ENCODE data around the gene IQSEC1.

IQSEC1 gene

GRCh38 chr3:13073326-13074005 is at the start of gene IQSEC1:
IQSEC1 (minus strand) TSS chr3:13073429; CDS start chr3:13073014, 415 bp downstream.
- FAIRE-seq (no peak), DNase-seq (ENCODE audit: low spot score) (no peak)

- FAIRE-seq (no peak), DNase-seq (ENCODE audit: low spot score) (no peak)
These were observed 49.1 kb upstream of the IQSEC1 start for GRCh38 chr3:13122081-13123012.

DNA sequence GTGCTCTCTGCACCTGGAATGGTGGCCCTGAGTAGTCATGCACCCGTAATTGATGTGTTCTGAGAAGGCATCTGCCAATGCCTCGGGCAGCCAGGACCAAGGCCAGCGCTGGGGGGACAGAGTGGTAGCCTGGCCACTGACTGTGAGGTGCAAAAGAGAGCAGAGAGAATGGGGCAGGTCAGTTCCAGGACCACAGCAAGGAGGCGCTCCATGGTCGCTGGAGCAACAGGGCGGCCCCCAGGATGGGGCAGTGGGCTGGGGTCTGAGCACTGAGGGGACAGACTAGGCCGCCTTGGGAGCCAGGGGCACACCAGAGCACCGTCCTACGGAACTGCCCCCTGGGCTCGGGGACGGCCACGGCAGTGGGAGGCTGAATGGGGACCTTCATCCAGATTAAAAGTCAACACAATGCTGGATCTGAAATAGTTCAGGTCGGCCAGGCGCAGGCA is 48.3 kb upstream of the IQSEC1 start:
- FAIRE-seq, result no peak
- no peak for DNase-seq (ENCODE audit: low spot score)

DNA sequence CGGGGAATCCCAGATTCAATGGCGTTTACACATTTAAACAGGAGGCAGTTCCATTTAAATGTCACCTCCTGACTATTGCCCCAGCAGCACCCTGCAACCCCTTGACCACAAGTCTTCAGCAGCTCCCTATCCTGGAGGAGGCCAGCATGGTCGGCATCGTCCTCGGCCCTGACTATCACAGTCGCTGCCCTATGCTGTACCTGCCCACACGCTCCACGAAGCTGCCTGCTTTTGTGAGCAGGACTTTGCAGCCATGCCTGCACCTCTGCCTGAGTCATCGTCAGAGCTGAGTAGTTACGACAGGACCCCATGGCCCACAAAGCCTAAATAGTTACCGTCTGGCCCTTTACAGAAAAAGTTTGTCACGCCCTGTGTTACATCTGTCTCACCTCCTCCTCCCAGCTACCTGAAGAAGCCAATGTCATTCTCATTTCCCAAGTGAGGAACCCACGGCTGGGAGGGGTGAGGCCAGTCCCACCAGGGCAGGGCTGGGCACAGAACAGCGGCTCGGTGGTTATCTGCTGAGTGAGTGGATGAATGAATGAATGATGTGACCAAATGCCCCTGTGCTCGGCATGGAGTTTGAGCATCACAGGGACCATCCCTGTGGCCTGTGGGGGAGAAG is 47.8 kb upstream of the IQSEC1 start:
- FAIRE-seq (no peak), DNase-seq (ENCODE audit: low spot score) (no peak)

- DNase-seq (ENCODE audit: low spot score) (no peak), FAIRE-seq (no peak)
These were observed 47.2 kb upstream of the IQSEC1 start for GRCh38 chr3:13120289-13120927.

DNA sequence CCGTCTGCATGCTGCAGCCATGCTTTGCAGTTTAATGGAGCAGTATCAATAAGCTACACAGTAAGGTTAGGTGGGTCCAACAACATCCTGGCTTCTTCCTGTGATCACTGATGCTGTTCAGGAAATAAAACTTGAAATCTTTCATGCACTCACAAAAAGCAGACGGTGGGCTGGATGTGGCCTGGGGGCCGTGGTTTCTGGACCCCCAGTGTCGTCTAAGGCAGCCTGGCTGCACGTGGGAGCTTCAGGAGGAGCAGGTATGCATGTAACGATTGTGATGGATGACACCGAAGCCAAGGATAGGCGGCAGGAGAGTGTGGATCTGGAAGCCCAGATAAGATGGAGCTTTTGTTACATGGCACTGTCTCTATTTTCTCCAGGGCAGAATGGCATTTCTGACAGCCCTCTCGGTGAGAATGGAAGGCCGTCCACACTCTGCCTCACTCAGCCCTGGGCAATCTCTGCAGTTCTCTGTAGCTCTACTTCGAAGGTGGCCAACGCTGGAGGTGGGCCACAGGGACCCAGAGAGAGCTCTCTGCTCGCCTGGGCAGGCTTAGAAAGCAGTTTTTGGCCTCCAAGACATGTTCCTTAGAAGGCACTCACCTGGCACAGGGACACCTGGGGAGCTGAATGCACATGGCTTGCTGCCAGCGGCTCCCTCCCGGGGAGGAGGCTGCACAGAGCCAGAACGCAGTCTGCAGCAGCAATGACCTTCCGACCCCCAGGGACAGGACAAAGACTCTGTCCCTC is 46.4 kb upstream of the IQSEC1 start:
- no peak for FAIRE-seq

DNA sequence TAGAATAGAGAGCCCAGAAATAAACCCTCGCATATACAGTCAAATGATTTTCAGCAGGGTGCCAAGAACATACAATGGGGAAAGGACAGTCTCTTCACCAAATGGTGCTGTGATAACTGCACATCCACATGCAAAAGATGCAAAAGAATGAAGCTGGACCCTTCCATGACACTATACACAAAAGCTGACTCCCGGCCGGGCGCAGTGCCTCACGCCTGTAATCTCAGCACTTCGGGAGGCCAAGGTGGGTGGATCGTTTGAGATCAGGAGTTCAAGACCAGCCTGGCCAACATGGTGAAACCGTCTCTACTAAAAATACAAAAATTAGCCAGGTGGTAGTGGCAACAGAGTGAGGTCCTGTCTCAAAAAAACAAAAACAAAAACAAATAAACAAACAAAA is 43.2 kb upstream of the IQSEC1 start:
- no peak for FAIRE-seq

More for the DNA sequence above, 46.4 kb upstream of the IQSEC1 start:
- no peak for DNase-seq (ENCODE audit: low spot score)

DNA sequence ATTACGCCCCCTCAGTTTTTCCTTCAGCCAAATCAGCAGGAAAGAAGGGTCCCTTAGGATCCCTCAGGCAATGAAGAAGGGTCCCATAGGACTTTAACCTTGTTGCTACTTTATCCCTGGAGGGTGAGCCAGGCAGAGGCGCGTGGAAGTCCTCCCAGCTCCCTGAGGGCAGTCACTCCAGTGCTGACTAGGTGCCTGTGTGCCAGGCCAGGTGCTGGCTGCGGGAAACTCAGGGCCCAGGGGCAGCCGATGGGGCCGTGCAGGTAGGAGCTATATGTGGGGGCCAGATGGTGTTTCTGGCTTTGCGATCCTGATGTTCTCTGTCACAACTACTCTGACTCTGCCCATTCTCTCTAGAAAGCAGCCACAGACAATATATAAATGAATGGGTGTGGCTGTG is 42.8 kb upstream of the IQSEC1 start:
- DNase-seq (ENCODE audit: low spot score), result no peak
- no peak for FAIRE-seq

More for the DNA sequence above, 43.2 kb upstream of the IQSEC1 start:
- DNase-seq (ENCODE audit: low spot score), result no peak

DNA sequence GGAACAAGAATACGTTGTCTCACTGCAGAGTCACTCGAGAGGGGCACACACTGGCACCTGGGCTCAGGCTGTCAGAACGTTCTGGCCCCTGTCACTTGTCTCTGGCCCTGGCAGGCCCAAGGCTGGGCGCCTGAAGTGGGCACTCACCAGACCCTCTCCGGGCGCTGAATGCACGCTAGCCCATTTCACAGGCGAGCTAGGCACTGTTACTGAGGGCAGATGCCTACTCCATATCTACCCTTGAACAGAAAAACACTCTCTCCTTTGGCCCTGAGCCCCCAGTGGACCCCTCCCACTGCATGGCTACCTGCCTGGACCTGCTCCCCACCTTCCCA is 42.3 kb upstream of the IQSEC1 start:
- FAIRE-seq (no peak), DNase-seq (ENCODE audit: low spot score) (no peak)

GRCh38 chr3:13114811-13115575 is 41.8 kb upstream of the IQSEC1 start:
- FAIRE-seq (no peak), DNase-seq (ENCODE audit: low spot score) (no peak)

- FAIRE-seq, result no peak
- no peak for DNase-seq (ENCODE audit: low spot score)
These were observed 40.4 kb upstream of the IQSEC1 start for GRCh38 chr3:13113346-13114330.

DNA sequence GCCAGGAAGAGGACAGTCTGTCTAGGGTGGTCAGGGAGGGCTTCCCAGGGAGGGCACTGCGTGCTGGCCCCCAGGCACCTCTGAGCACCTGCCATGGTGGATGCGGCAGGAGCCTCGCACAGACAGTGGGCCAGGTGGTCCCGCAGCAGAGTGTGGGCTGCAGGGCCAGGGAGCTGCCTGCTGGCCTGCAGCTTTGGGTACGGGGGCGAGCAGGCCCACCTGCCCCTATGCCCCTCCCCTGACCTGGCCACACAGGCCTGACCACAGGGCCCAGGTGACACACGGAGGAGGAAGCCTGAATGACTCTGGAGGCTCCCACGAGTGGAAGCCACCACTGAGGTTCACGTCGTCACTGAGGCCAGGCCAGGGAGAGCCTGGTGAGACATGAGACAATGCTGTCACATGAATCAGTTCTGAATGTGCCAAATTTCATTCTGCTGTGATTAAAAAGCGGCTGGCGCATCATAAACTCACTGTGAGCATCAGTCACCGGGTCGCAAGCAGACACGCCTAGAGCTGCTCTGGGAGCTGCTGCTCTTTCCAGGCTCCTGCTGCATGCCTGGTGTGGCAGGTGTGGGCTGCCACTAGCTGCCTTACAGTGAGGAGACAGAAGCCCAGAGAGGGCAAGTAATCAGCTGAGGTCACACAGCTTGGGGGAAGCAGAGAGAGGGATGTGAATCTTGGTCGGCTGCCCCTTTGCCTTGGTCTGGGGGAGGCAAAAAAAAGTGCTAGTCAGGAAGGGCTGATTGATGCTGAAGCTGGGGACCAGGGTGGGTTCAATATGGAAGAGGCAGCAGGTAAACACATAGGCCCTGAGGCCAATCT is 39.5 kb upstream of the IQSEC1 start:
- no peak for FAIRE-seq
- no peak for DNase-seq (ENCODE audit: low spot score)

GRCh38 chr3:13111873-13112520 is 38.8 kb upstream of the IQSEC1 start:
- DNase-seq (ENCODE audit: low spot score) (no peak), FAIRE-seq (no peak)

- no peak for FAIRE-seq
These were observed 38.1 kb upstream of the IQSEC1 start for GRCh38 chr3:13111173-13111872.

GRCh38 chr3:13110678-13111116 is 37.5 kb upstream of the IQSEC1 start:
- DNase-seq (ENCODE audit: low spot score), result no peak
- FAIRE-seq, result no peak

More at GRCh38 chr3:13111173-13111872, 38.1 kb upstream of the IQSEC1 start:
- DNase-seq (ENCODE audit: low spot score), result no peak

GRCh38 chr3:13109516-13109915 is 36.3 kb upstream of the IQSEC1 start:
- DNase-seq (ENCODE audit: low spot score), result no peak
- no peak for FAIRE-seq

DNA sequence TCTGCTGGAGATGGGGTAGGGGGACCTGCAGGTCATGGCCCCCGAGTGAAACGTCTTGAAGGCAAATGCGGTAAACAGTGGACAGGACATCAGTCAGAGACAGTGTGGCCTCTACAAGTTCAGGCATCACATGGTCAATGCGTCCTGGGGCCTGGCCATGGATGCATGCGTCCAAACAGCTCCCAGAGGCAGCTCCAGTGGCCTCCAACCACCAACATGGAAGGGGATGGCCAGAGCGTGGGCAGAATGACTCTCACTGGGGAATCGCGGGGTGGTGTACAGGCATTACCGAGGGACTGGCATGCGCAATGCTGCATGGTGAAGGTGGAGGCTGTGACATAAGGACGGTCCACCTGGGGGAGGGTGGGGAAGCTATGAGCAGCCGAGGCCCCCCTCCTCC is 35.6 kb upstream of the IQSEC1 start:
- FAIRE-seq, result no peak
- no peak for DNase-seq (ENCODE audit: low spot score)

Data from urothelium cell line (cell line).